Smooth muscle cell (in vitro differentiated cells): Measurements from ENCODE around the gene KIDINS220. TPM values are rescaled to one million over a fixed set of nuclear protein-coding genes. Genes with fewer than 3 reads are reported as not detected.

Experiments used
- DNase-seq: peaks from one replicate; lab custom pipeline; 2025; ENCODE audit not compliant: unreplicated experiment; lab: John Stamatoyannopoulos, UW
- H2AFZ ChIP-seq: fragments of 200-600 bp; sonication (generic); 2 replicates; pipeline ENCODE4 v1.6.0; 2016; ENCODE audit warnings: antibody characterized with exemption, low read depth, mild to moderate bottlenecking
- H3F3A ChIP-seq: fragments of 200-600 bp; sonication (generic); 2 replicates; pipeline ENCODE4 v1.6.0; 2017; ENCODE audit warnings: antibody characterized with exemption, low read depth
- H3K27ac ChIP-seq: fragments of 200-600 bp; sonication (generic); 2 replicates; pipeline ENCODE4 v1.5.1; 2016; ENCODE audit warnings: low read depth, mild to moderate bottlenecking
- H3K27me3 ChIP-seq: fragments of 200-600 bp; sonication (generic); 2 replicates; pipeline ENCODE4 v1.6.1; 2016; ENCODE audit warnings: low read depth, mild to moderate bottlenecking
- H3K36me3 ChIP-seq: fragments of 200-600 bp; sonication (generic); 2 replicates; pipeline ENCODE4 v1.5.1; 2016; ENCODE audit warnings: low read depth
- H3K4me1 ChIP-seq: fragments of 200-600 bp; sonication (generic); 2 replicates; pipeline ENCODE4 v1.5.1; 2016; ENCODE audit warnings: low read depth
- H3K4me2 ChIP-seq: fragments of 200-600 bp; sonication (generic); 2 replicates; pipeline ENCODE4 v1.6.0; 2016; ENCODE audit warnings: mild to moderate bottlenecking
- H3K4me3 ChIP-seq: fragments of 200-600 bp; sonication (generic); 2 replicates; pipeline ENCODE4 v1.5.1; 2016; ENCODE audit warnings: mild to moderate bottlenecking
- H3K79me2 ChIP-seq: fragments of 200-600 bp; sonication (generic); 2 replicates; pipeline ENCODE4 v1.6.0; 2016; ENCODE audit warnings: low read depth, mild to moderate bottlenecking
- H3K9ac ChIP-seq: fragments of 200-600 bp; sonication (generic); 2 replicates; pipeline ENCODE4 v1.6.0; 2016; ENCODE audit warnings: low read depth
- H3K9me3 ChIP-seq: fragments of 200-600 bp; sonication (generic); replicated peaks from 2 replicates; pipeline ENCODE4 v1.5.1; 2016; ENCODE audit warnings: low read depth
- H4K20me1 ChIP-seq: fragments of 200-600 bp; sonication (generic); 2 replicates; pipeline ENCODE4 v1.6.0; 2016; ENCODE audit warnings: low read depth
- CTCF ChIP-seq: fragments of 200-600 bp; sonication (generic); IDR thresholded peaks from 2 replicates; pipeline ENCODE4 v1.5.1; 2017; ENCODE audit warnings: borderline replicate concordance, mild to moderate bottlenecking, antibody characterized with exemption; ENCODE audit not compliant: insufficient read depth, poor library complexity, severe bottlenecking
- WGBS: methylation state at CpG from one replicate; pipeline ENCODE4 v1.1.7; 2016; ENCODE audit warnings: low lambda C conversion rate; 5-methylcytosine and 5-hydroxymethylcytosine counted together
- polyA plus RNA-seq: library from polyadenylated mRNA; unstranded; fragments of >200 nt; fragmentation: Nextera tagmentation; extraction: Ambion mirVana; gene quantifications from 2 replicates; pipeline ENCODE4 v1.2.1, GENCODE V29; 2016
- total RNA-seq: library from RNA; depleted of rRNA; stranded (reverse); fragments of >200 nt; gene quantifications from 2 replicates; pipeline ENCODE4 v1.2.3, GENCODE V29; 2014

The KIDINS220 gene
- total and polyA plus RNA-seq, 2 experiments from 2014 or later, result 17.8 to 54.9 TPM

GRCh38 chr2:8692783-8693156 lies 144.6 kb downstream of the KIDINS220 start:
- Histone ChIP-seq H3K4me2 (peak overlapping the region; percentile 74), H4K20me1 (no peaks in the 10 kb centered on the region), H2AFZ (no peak overlapping the region)

DNA sequence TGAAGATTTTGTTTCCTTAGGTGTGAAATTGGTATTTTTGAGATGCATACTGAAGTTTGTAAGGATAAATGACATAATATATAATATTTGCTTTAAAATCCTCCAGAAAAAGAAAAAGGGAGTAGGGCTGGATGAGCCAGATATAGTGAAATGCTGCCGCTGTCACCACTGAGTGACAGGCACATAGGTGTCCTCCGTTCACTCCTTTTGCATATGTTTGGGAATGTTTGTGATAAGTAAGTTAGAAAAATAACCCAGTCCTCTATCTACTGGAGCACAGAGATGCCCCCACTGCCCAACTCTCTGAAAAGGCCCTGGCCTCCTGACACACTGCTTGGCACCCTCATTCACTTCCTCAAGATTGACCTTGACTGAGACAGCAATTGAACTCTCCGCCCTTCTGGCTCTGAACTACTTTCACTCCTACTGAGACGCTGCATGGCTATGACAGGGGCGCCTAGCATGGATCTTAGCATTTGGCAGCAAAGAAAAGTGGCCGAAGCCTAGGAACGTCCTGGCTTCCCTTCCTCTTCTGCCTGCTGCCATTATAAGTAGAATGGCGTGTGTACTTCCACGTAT lies 145.5 kb downstream of the KIDINS220 start:
- WGBS, result 96% methylated on average over 9 of the region's 9 CpGs
- Histone ChIP-seq H3K27ac (no peak overlapping the region), H3K4me1 (no peaks in the 10 kb centered on the region), H3K4me3 (no peak overlapping the region), H4K20me1 (no peaks in the 10 kb centered on the region), H3K4me2 (no peak overlapping the region), H3K9ac (no peak overlapping the region), H3K79me2 (no peaks in the 10 kb centered on the region), H3F3A (no peaks in the 10 kb centered on the region), H3K9me3 (no peaks in the 10 kb centered on the region), H2AFZ (no peak overlapping the region), H3K36me3 (no peaks in the 10 kb centered on the region), H3K27me3 (no peaks in the 10 kb centered on the region)
- DNase-seq, result no peak
- TF ChIP-seq CTCF, result no peak

More at GRCh38 chr2:8692783-8693156, 144.6 kb downstream of the KIDINS220 start:
- H3K9ac ChIP-seq, result no peak overlapping the region
- H3K4me1 ChIP-seq, result no peaks in the 10 kb centered on the region
- TF ChIP-seq CTCF, result no peak
- no peaks in the 10 kb centered on the region for H3K27me3 ChIP-seq
- no peaks in the 10 kb centered on the region for H3F3A ChIP-seq
- DNase-seq, result no peak
- no peak overlapping the region for H3K4me3 ChIP-seq
- no peaks in the 10 kb centered on the region for H3K9me3 ChIP-seq
- H3K79me2 ChIP-seq, result no peaks in the 10 kb centered on the region
- H3K36me3 ChIP-seq, result no peaks in the 10 kb centered on the region
- WGBS, result 53% methylated on average over 7 of the region's 7 CpGs
- H3K27ac ChIP-seq, result no peak overlapping the region

DNA sequence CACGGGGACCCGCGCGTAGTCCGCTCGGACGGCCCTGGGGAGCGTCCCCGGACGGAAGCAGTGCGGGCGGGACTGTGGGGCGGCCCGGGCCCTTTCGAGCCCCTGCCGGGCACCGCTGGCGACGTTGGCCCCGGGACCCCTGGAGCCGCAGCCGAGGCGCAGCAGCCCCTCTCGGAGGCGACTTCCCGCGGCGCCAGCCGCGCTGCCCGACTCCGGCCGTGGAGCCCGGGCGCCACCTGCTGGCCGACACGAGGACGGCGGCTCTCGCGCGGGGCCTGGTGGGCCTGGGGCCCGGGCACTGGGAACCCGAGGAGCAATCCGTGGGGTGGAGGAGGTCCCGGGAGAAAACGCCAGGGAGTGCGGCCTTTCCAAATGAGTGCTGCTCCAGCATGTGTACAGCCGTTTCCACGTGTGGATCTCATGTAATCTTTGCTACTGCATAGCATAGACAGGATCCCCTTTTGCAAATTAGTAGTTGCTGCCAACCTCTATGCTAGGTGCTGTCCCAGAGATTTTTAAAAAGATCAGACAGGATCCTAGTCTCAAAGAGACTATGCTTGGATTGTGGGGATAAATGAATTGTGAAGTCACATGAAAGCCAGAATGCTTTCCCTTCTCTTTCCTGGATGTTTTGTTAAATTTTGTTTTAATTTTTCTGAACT lies 151.6 kb downstream of the KIDINS220 start:
- H3K27me3 ChIP-seq, result no peaks in the 10 kb centered on the region
- H3K36me3 ChIP-seq, result no peaks in the 10 kb centered on the region
- peaks cover 14% of the 10 kb centered on the region for H3F3A ChIP-seq
- peaks cover under 1% of the 10 kb centered on the region for H3K4me1 ChIP-seq
- peak overlapping the region; percentile 89 for H3K4me2 ChIP-seq
- no peak overlapping the region for H3K27ac ChIP-seq
- H4K20me1 ChIP-seq, result peaks cover 32% of the 10 kb centered on the region
- DNase-seq, result peak; percentile 46
- no peaks in the 10 kb centered on the region for H3K9me3 ChIP-seq
- peak; percentile 99 for TF ChIP-seq CTCF
- peak overlapping the region; percentile 90 for H3K4me3 ChIP-seq
- WGBS, result 2% methylated on average over 41 of the region's 50 CpGs
- H2AFZ ChIP-seq, result peak overlapping the region; percentile 64
- peaks cover 32% of the 10 kb centered on the region for H3K79me2 ChIP-seq
- no peak overlapping the region for H3K9ac ChIP-seq
